ENCODE data around the gene TSPAN5. TPM values are rescaled to one million over a fixed set of nuclear protein-coding genes. Genes with fewer than 3 reads are reported as not detected.
A peak's percentile ranks its signal among the peaks of the same experiment; 100 is the strongest.

The TSPAN5 gene
- total and polyA plus RNA-seq, 10 donors = 4.6 to 33.6 (median 22.9) TPM

DNA sequence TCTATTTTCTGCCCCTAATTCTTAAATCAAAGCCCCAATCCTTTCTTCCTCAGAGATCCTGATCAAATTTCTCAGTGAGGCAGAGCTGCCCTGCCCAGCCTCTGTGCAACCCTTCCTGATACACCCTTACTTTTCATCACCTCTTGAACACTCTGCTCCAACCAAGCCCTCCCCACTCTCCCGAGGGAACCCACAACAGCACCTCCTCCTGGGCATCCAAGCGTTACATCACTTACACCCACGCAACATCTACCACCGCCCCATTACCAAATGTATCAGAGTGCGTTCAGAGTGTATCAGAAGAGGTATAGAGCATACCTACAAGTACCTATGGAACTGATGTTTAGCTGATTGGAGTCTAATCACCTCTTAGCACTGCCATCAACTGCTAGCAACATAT is 210.8 kb downstream of the TSPAN5 start:
- intact Hi-C loops (cut with DNase I; ENCODE audit: low total_unique reads) = no loop called here
- Histone ChIP-seq H3K4me1 (peaks cover 19 to 53% (median 37%) of the 10 kb centered on the region in 6 donors), H3K27ac (peak overlapping the region; percentile 54 to 93 (median 82)), H3K9me3 (peaks cover 0 to 8% (median 2%) of the 10 kb centered on the region in 8 donors), H3K4me3 (peak overlapping the region in 1 of 8 donors; percentile 51), H3K36me3 (peaks cover 0 to 17% (median 4%) of the 10 kb centered on the region in 6 donors), H3K27me3 (replicated peaks in 1 of 7) (no peaks in the 10 kb centered on the region)
- TF ChIP-seq CTCF (IDR thresholded peaks at IDR 0.05 in 8 of 11, conservative IDR thresholded peaks at IDR 0.05 in 3 of 11) (no peak), POLR2AphosphoS5 (IDR thresholded peaks at IDR 0.05) (peak in 2 of 3 donors; percentile 13 to 54)
- no peak for DNase-seq
- 43 to 61% (median 56%) methylated on average over 5 of the region's 5 CpGs for WGBS, 5 donors

- Histone ChIP-seq H3K27me3 (replicated peaks in 1 of 7) (no peaks in the 10 kb centered on the region), H3K27ac (peak overlapping the region; percentile 54 to 93 (median 82)), H3K4me1 (peaks cover 19 to 53% (median 37%) of the 10 kb centered on the region in 6 donors), H3K4me3 (peak overlapping the region in 3 of 8 donors; percentile 2 to 51 (median 14)), H3K36me3 (peaks cover 0 to 26% (median 12%) of the 10 kb centered on the region in 6 donors), H3K9me3 (no peaks in the 10 kb centered on the region)
- TF ChIP-seq CTCF (IDR thresholded peaks at IDR 0.05 in 8 of 11, conservative IDR thresholded peaks at IDR 0.05 in 3 of 11) (no peak), POLR2A (IDR thresholded peaks at IDR 0.05) (no peak), POLR2AphosphoS5 (IDR thresholded peaks at IDR 0.05) (peak in 2 of 3 donors; percentile 54 to 58)
- peak; percentile 90 for DNase-seq
- intact Hi-C loops (cut with DNase I; ENCODE audit: low total_unique reads) = no loop called here
- 20 to 33% (median 28%) methylated on average over 10 of the region's 10 CpGs for WGBS, 5 donors
These were observed 211.7 kb downstream of the TSPAN5 start for GRCh38 chr4:98446499-98447375.

DNA sequence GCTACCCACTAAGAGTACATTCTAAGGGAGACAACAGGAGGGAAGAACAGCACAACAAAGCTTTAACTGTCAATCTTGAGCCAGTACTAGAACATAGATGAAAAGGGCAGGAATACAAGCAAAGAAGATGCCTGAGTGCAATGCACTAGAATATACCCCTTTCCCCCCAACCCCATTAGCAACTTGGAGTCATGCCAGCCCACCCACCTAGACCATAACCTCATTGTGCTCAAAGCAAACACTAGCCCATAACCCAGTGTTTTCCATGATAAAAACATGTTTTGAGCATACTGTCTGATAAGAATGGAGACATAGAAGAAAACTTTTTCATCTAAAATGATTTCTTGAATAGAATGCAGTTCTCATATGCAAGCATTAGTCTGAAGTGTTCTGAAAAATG is 214.0 kb downstream of the TSPAN5 start:
- Histone ChIP-seq H3K4me1 (peaks cover 18 to 46% (median 34%) of the 10 kb centered on the region in 6 donors), H3K36me3 (peaks cover 0 to 45% (median 18%) of the 10 kb centered on the region in 6 donors), H3K27ac (peak overlapping the region in 3 of 8 donors; percentile 16 to 22 (median 17)), H3K4me3 (no peak overlapping the region), H3K9me3 (no peaks in the 10 kb centered on the region), H3K27me3 (replicated peaks in 1 of 7) (no peaks in the 10 kb centered on the region)
- intact Hi-C loops (cut with DNase I; ENCODE audit: low total_unique reads) = no loop called here
- no peak for TF ChIP-seq POLR2AphosphoS5 (IDR thresholded peaks at IDR 0.05)
- no peak for DNase-seq

DNA sequence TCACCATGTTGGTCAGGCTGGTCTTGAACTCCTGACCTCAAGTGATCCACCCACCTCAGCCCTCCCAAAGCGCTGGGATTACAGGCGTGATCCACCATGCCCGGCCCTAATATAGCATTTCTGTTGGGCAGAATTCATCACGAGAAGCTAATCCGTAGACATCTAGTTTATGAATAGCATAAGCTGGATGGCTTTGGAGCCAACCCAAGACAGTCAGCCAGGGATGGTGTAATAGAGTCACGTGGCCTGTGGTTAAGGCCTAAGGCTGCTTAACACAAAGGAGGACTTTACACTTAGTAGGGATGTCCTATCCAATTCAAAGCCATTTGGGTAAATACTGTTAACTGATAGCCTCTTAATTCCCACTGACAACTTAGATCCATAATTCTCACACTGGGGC is 223.6 kb downstream of the TSPAN5 start:
- Histone ChIP-seq H3K9me3 (no peaks in the 10 kb centered on the region), H3K36me3 (peaks cover 0 to 61% (median 25%) of the 10 kb centered on the region in 6 donors), H3K4me1 (no peaks in the 10 kb centered on the region), H3K27ac (no peak overlapping the region), H3K4me3 (no peak overlapping the region), H3K27me3 (replicated peaks in 1 of 7) (no peaks in the 10 kb centered on the region)
- TF ChIP-seq CTCF (IDR thresholded peaks at IDR 0.05 in 8 of 11, conservative IDR thresholded peaks at IDR 0.05 in 3 of 11) (no peak), POLR2A (IDR thresholded peaks at IDR 0.05) (no peak)
- intact Hi-C loops (cut with DNase I; ENCODE audit: low total_unique reads) = no loop called here
- 96 to 100% (median 98%) methylated on average over 6 of the region's 6 CpGs for WGBS, 5 donors
- no peak for DNase-seq
